Endothelial cell (in vitro differentiated cells): ENCODE measurements around the gene TLE5. TPM values are rescaled to one million over a fixed set of nuclear protein-coding genes. Genes with fewer than 3 reads are reported as not detected.

Source experiments
- DNase-seq: peaks from one replicate; pipeline ENCODE4 v3.0.0; 2021; ENCODE audit warnings: low spot score
- H3K27ac Mint-ChIP-seq: one replicate; pipeline ENCODE4 v1.8.0; 2021; ENCODE audit warnings: mixed read lengths, inconsistent platforms; ENCODE audit not compliant: unreplicated experiment
- H3K27me3 Mint-ChIP-seq: one replicate; pipeline ENCODE4 v1.8.0; 2021; ENCODE audit warnings: mild to moderate bottlenecking, moderate library complexity, mixed read lengths, inconsistent platforms; ENCODE audit not compliant: unreplicated experiment
- H3K36me3 Mint-ChIP-seq: one replicate; pipeline ENCODE4 v1.8.0; 2021; ENCODE audit warnings: mild to moderate bottlenecking, low read depth, mixed read lengths, inconsistent platforms; ENCODE audit not compliant: unreplicated experiment
- H3K4me1 Mint-ChIP-seq: one replicate; pipeline ENCODE4 v1.8.0; 2021; ENCODE audit warnings: mild to moderate bottlenecking, mixed read lengths, inconsistent platforms; ENCODE audit not compliant: unreplicated experiment
- H3K4me3 Mint-ChIP-seq: one replicate; pipeline ENCODE4 v1.8.0; 2021; ENCODE audit warnings: mild to moderate bottlenecking, mixed read lengths, inconsistent platforms; ENCODE audit not compliant: unreplicated experiment
- H3K9me3 Mint-ChIP-seq: one replicate; pipeline ENCODE4 v1.8.0; 2021; ENCODE audit warnings: mixed read lengths, inconsistent platforms; ENCODE audit not compliant: unreplicated experiment
- CTCF ChIP-seq: fragments of 200-600 bp; sonication (generic); IDR thresholded peaks from one replicate; pipeline ENCODE4 v1.5.0; 2021; ENCODE audit warnings: antibody characterized with exemption; ENCODE audit not compliant: unreplicated experiment
- total RNA-seq: library from RNA; stranded (reverse); fragmentation: NEBNext Ultra II Directional; extraction: Animal tissue kit (Norgen Biotek cat#: 25700); gene quantifications from one replicate; pipeline ENCODE4 v1.2.1, GENCODE V29; 2021; ENCODE audit not compliant: unreplicated experiment

The TLE5 gene
- total RNA-seq, 1 donor from 2014 or later: 343 TPM

GRCh38 chr19:3049089-3049488 is 13.2 kb downstream of the TLE5 start:
- H3K27me3 Mint-ChIP-seq: peaks cover 10% of the 10 kb centered on the region
- TF ChIP-seq CTCF: no peak
- H3K27ac Mint-ChIP-seq: no peak overlapping the region
- H3K4me3 Mint-ChIP-seq: no peak overlapping the region
- H3K36me3 Mint-ChIP-seq: no peaks in the 10 kb centered on the region
- peaks cover 4% of the 10 kb centered on the region for H3K4me1 Mint-ChIP-seq
- H3K9me3 Mint-ChIP-seq: no peaks in the 10 kb centered on the region
- DNase-seq: no peak

DNA sequence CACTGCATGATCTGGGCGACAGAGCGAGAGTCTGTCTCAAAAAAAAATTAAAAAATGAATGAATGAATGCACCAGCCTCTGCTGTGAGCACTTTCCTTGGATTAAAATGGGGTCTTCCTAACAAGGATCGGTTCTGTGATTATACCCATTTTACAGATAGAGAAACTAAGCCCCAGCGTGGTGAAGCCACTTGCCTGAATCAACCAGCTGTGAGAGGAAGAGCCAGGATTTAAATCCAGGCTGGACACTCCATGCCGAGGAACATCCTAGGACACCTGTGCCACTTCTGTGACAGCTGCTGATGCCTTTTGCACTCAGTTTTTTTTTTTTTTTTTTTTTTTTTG is 14.1 kb downstream of the TLE5 start:
- Mint-ChIP-seq H3K36me3 (no peaks in the 10 kb centered on the region), H3K4me3 (no peak overlapping the region), H3K9me3 (no peaks in the 10 kb centered on the region), H3K27ac (no peak overlapping the region), H3K27me3 (peaks cover 10% of the 10 kb centered on the region), H3K4me1 (peaks cover 4% of the 10 kb centered on the region)
- no peak for TF ChIP-seq CTCF
- DNase-seq: no peak

DNA sequence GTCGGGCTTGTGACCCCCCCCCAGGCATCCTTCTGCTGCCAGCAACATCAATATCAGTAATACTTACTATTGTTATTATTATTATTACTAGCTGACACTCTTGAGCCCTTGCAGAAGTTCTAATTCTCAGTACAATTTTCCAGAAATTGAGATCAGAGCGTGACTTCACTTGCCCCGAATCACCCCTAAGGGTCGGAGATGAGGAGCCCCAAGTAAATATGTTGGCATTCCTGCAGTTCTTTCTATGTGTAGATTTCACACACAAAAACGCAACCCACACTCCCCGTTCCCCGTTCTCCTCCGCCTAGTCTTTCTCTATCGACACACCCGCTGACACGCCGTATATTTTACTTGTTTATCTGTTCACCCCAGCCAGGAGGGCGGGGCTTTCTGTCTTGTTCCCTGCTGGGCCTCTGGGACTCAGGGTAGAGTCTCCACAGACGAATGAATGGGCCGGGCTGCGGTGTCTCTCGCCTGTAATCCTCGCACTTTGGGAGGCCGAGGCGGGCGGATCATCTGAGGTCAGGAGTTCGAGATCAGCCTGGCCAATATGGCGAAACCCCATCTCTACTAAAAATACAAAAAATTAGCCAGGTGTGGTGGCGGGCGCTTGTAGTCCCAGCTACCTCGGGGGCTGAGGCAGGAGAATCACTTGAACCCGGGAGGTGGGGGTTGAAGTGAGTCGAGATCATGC is 14.7 kb downstream of the TLE5 start:
- Mint-ChIP-seq H3K4me3 (peak overlapping the region; percentile 89), H3K36me3 (peaks cover under 1% of the 10 kb centered on the region), H3K9me3 (no peaks in the 10 kb centered on the region), H3K27me3 (peaks cover 10% of the 10 kb centered on the region), H3K4me1 (peaks cover 4% of the 10 kb centered on the region), H3K27ac (no peak overlapping the region)
- no peak for TF ChIP-seq CTCF
- peak; percentile 47 for DNase-seq

DNA sequence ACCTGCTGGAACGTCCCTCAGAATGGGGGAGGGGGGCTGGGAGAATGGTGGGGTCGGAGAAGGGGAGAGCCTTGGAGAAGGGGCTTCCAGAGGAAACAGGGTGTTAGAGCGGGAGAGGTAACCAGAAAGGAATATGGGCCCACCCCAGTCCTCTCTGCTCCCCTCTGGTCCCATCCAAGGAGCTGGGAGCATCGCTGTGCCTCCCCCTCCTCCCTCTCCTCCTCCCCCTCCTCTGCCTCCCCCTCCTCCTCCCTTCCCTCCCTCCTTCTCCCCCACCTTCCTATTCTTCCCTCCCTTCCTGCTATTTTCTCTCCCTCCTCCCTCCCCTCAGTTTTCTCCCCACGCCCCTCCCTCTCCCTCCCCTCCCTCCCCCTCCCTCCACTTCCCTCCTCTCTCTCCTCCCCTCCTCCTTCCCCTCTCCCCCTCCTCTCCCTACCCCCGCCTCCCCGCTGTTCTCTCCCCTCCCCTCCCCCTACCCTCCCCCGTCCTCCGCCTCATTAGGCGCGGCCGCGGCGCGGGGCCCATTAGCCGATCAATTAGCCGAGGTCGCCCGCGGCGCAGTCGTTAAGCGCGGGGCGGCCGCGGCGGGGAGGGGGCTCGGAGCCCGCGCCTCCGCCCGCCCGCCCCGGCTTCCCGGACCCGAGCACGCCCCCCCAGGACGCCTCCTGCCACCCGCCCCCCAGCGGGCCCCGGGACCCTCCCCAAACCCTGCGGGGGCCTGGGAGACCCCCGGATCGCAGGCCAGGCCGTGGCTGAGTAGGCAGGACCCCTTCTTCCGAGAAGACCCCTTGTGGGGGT is 15.4 kb downstream of the TLE5 start:
- Mint-ChIP-seq H3K4me3 (no peak overlapping the region), H3K4me1 (peaks cover 4% of the 10 kb centered on the region), H3K36me3 (peaks cover 4% of the 10 kb centered on the region), H3K27ac (no peak overlapping the region), H3K9me3 (no peaks in the 10 kb centered on the region), H3K27me3 (peaks cover 10% of the 10 kb centered on the region)
- no peak for TF ChIP-seq CTCF
- no peak for DNase-seq
